KG1 (cell line): ENCODE measurements around the gene GNPNAT1.
A peak's percentile ranks its signal among the peaks of the same experiment; 100 is the strongest.

ENCODE experiments used
- DNase-seq: peaks from one replicate; lab custom pipeline; 2025; lab: John Stamatoyannopoulos, UW

The GNPNAT1 gene

DNA sequence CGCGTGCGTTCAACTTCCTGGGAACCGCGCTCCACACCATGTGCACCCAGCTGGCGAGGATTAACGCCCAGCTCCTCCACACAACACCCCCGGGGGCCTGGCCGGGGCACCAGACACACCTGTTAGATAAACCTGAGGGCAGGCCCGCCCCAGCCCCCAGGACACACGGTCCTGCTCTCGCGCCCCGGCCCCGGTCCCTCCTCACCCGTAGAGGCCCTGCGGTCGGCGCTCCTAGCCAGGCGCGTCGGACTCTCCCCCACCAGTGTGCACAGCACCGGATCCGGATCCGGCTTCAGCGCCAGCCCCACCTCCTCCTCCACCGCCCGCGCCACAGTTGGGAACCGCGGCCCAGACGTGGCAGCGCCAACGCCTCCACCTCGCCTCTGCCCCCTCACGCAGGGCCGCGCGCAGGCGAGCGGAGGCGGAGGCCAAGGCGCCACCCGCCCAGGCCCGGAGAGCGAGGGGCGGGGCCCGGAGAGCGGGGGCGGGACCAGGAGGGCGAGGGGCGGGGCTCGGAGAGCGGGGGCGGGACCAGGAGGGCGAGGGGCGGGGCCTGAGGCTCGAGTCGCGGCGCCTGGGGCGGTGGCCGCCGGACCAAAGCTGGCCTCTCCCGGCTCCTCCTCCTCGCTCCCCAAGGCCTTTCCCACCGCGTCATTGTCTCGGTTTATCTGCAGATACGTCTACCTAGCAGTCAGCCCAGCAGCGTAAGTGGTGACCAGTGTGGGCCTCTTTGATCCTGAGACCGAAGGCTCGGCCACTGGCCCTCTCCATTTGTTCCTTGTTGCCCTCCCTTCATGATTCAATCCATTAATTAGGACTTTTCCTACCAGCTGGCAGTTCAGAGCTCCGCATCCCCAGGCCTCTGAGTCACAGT is at the start of gene GNPNAT1:
Gene GNPNAT1, minus strand, starts transcription at position 385 of the 874 bp plus-strand sequence. CDS start 6,957 bp downstream, outside the sequence.
- peak; percentile 60 for DNase-seq

DNA sequence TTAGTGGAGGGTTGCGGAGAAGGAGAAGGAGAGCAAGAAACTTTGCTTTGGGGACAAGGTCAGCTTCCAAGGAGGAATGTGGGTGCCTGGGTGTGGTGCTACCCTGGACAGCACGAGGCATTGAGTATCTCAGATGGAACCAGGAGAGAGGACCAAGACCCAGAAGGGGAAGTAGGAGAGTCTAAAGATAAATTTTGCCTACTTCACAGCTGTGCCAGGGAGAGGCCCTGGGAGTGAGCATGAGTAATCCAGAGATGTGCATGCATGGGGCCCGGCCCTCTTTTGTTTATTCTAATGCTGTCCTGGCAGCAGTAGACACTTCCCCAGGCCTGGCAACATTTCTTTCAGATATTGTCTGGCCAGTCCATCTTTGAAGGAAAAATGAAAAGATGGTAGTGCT is 49.5 kb upstream of the GNPNAT1 start:
- DNase-seq: no peak

- no peak for DNase-seq
These were observed 46.0 kb upstream of the GNPNAT1 start for GRCh38 chr14:52837451-52837850.

DNA sequence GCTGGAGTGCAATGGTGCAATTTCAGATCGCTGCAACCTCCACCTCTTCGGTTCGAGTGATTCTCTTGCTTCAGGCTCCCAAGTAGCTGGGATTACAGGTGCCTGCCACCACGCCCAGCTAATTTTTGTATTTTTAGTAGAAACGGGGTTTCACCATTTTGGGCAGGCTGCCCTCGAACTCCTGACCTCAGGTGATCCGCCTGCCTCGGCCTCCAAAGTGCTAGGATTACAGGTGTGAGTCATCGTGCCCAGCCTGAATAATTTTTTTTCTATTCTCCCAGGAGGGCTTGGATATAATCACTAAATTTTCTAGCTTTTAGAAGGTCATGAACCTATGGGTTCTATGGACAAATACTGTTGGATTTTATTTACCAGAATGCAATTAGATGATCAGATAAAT is 44.7 kb upstream of the GNPNAT1 start:
- no peak for DNase-seq

DNA sequence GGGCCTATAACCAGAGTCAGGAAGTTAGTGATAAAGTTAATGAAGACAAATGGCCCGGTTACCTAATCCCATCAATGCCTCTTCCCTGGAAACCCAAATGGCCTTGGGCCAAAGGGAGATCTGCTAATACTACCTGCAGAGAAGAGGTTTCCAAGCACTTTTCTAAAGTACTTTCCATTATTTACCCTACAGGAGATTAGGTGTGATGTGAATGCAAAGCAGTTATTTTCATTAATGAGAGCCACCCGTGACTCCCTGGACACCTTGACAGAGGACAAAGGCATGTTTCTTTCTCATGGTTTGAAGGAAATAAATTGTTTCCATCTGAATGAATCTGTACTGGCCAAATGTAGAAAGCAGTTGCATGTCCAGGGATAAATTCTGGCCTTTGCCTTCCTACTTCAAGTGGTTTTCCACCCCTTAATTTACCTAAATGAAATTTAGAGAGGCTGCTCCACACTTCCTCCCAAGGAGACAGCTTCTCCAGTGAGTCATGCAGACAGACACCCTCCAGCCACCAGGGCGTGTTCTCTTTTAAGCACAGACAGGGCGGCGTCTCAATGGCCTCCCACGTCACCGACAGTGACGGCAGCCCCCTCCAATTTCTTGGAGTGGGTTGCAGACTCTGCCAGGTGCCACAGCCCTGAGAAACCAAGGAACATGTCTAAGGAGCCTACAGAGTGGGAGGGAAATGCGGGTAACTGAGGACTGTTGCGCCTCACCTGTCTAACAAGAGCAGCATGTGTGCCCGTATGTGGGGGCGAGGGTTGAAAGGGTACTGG is 43.9 kb upstream of the GNPNAT1 start:
- no peak for DNase-seq

GRCh38 chr14:52834440-52834842 is 43.0 kb upstream of the GNPNAT1 start:
- DNase-seq: no peak

DNA sequence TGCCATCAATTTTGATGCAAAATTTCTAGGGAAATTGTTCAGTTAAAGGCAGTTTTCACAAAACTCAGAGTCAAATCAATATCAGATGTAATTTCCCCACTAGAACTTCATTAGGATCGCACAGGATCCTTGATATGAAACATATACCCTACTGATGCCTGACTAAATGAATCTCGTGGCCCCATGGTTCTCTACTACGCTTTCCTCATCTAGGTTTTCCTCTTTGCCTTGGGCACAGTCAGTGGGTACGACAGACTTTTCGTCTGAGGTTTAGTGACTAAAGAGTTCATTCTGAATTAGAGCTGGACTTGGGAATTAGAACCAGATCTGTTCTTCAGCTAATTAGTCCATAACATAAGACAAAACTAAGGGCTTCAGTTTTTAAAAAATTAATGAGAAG is 42.5 kb upstream of the GNPNAT1 start:
- no peak for DNase-seq

DNA sequence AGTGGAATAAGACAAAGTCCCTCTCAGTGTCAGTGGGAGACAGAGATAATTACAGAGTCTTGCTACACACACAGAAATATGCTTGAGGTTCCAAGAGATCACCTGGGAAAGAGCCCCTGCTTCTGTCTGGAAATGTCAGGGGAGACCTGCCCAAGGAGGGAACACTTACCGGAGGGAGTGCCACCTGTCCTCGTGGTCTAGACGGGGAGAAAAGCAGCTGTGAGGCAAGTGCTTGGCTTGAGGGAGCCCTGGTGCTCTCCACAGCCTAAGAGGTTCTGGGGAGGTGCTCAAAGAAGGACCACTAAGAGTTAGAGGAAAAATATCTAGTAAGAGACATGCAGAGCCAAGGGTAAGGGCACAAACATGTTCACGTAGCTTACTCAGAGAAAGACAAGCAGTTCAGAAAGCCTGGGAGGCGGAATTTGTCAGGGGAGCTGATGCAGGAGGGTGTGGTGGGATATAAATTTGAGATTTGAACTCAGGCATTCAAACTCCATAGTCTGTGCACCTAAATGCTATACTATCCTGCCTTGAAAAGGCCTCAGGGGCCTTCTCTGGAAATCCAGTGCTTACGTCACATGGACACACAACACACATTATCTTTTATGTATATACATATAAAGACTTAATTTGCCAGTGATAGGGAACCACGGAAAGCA is 38.2 kb upstream of the GNPNAT1 start:
- no peak for DNase-seq

DNA sequence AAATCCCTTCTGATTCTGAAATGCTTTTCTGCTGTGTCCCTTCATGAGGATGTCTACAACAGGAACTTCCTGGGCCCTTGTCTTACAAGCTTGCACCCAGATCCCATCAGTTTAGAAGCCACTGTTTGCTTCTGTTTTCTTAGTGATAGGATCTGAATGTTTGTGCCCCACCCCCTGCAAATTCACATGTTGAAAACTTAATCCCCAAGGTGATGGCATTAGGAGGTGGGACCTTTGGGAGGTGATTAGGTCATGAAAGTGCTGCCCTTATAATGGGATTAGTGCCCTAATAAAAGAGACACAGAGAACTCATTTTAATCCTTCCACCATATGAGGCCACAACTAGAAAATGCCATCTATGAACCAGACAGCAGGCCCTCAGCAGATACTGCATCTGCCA is 36.0 kb upstream of the GNPNAT1 start:
- no peak for DNase-seq

DNA sequence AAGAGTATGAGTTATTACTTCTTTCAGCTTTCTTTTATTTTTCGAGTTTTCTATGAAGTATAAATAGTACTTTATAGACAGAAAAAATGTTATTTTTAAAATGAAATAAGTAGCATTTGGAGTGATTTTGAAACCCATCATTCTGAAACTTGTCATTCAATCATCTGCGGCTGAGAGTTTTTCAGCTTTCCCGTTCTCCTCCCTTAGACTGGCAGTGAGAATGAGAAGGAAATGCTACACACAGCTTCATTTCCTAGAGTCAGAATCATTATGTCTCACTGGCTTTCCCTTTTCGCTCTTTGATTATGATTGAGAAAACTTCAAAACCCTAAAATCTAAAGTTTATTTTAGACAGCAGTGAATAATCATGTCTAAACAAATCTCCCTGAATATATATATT is 33.7 kb upstream of the GNPNAT1 start:
- no peak for DNase-seq

DNA sequence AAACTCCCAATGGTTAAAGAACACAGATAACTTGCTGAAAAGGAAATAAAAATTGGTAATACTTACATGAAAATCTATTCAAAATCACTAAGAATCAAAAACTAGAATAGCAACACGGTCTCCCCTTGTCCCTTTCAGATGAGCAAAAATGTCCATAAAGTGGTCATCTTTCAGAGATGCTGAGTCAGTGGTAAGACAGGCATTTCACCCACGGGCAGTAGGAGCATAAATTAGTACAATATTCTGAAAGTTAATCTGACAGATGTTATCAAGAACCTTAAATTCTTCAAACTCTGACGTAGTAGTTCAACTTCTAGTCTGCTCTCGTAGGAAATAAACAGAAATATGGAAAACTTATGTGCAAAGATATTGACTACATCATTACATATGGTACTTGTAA is 33.1 kb upstream of the GNPNAT1 start:
- no peak for DNase-seq

DNA sequence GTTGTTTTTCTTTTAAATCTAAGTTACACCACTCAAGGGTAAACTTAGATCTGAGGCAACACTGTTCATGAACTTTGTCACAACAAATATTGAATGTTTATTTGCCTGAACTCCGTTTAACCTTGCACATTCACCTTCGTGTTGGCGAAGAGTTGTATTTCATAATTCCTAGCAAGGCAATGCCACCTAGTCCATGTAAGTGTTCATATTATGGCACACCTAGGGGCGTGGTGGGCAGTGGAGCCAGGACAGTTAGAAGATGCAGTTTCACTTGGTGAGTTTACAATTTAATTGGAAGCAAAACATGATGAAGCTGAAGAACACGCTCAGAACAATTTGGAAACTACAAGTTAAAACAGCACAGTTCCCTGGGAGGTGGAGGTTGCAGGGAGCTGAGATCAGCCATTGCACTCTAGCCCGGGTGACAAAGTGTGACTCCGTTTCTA is 30.4 kb upstream of the GNPNAT1 start:
- DNase-seq: no peak

- DNase-seq: no peak
These were observed 16.7 kb upstream of the GNPNAT1 start for GRCh38 chr14:52808101-52808500.

GRCh38 chr14:52806115-52806514 is 14.7 kb upstream of the GNPNAT1 start:
- no peak for DNase-seq

DNA sequence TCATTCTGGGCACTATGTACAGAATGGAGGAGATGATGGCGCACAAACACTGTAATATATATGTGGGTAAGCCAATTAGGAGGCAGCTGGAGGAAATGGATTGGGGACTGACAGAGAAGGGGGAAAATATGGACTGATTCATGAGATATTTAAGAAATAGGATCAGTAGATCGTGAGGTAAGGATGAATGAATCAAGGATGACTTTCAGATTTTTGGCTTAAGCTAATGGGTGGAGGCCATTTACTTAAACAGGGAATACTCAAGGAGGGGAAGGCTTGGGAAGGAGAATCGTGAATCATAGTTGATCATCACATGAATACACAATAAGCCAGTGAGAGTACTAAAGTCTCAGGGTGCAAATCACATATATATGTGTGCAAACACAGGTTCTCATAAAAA is 11.2 kb upstream of the GNPNAT1 start:
- no peak for DNase-seq

GRCh38 chr14:52801014-52801712 is 9.8 kb upstream of the GNPNAT1 start:
- no peak for DNase-seq

DNA sequence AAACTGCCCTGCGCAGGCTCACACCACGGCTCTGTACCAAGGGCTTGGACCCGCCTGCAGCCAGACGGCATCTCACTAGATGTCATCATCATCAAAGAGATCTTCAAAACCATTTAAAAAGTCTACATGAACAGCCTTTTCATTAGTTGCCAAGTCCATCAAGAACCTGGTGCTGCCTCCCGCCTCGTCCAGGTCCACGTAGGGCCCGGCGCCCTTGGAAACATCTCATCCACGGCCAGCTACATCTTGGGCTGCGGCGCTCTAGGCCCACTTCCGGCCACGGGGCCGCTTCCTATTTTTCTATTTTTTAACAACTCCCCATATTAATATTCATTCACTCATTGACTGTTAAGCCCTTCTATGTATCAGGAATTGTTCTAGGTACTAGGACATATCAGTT is 7.4 kb upstream of the GNPNAT1 start:
- DNase-seq: no peak

GRCh38 chr14:52797653-52798052 is 6.2 kb upstream of the GNPNAT1 start:
- no peak for DNase-seq

DNA sequence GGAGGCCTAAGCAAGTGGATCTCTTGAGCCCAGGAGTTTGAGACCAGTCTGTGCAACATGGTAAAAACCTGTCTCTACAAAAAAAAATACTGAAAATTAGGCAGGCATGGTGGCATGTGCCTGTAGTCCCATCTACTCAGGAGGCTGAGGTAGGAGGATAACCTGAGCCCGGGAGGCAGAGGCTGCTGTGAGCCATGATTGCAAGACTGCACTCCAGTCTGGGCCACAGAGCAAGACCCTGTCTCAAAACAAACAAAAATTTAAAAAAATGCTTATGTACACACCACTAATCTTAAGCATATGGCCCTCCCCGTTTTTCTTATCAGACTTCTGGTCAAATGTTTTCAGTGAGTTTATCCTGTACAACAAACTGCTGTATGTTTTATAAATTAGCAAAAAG is 1.7 kb upstream of the GNPNAT1 start:
- no peak for DNase-seq

GRCh38 chr14:52792097-52792415 is 649 bp upstream of the GNPNAT1 start:
- no peak for DNase-seq

GRCh38 chr14:52790756-52791222 is 618 bp downstream of the GNPNAT1 start:
- no peak for DNase-seq
